Activated CD8-positive, alpha-beta memory T cell treated with anti-CD3 and anti-CD28 coated beads, Interleukin-2, amount 50 U/mL, for 4 hours (primary cell): ENCODE results near the gene TRIM67.

Experiments
- DNase-seq: peaks from one replicate; pipeline ENCODE4 v3.0.0-alpha.2; 2020

The TRIM67 gene

GRCh38 chr1:231185391-231185790 is 23.5 kb downstream of the TRIM67 start:
- no peak for DNase-seq

GRCh38 chr1:231186356-231187115 is 24.7 kb downstream of the TRIM67 start:
- DNase-seq: no peak

DNA sequence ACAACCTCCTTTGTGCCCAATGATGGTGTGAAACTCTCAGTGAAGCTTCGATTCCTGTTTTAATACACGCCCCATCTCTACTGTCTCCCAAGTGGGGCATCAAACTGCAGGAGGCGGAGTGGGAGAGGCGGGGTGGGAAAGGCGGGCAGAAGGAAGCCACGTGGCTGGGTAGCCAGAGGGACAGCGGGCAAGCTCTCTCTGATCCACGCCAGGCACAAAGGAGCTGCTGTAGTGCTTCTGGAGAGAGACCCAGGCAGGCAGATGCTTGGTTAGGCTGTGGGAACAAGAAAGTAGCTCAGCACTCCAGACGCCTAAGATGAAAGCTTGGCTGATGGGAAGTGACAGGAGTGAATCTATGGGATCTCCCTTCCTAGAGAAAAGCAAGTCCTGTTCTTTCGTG is 25.7 kb downstream of the TRIM67 start:
- DNase-seq: no peak

DNA sequence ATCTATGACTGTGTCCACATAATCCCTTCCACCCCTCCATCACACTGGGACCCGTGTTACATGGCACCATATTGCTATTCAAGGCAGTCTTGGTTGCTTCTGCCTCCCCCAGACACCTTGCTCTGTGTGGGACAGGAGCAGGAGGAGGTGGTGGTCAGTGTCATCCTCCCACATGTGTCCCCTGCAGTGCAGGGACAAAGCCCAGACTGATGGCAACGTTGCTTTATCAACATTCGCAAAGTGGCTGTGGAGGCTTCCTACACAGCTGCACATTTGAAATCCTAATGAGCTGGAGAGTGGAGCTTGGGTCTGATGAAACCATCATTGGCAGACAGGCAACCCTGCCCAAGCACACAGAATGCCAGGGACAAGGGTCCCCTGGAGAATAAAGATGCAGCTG is 26.2 kb downstream of the TRIM67 start:
- DNase-seq: no peak

- DNase-seq: no peak
These were observed 26.9 kb downstream of the TRIM67 start for GRCh38 chr1:231188768-231189167.

DNA sequence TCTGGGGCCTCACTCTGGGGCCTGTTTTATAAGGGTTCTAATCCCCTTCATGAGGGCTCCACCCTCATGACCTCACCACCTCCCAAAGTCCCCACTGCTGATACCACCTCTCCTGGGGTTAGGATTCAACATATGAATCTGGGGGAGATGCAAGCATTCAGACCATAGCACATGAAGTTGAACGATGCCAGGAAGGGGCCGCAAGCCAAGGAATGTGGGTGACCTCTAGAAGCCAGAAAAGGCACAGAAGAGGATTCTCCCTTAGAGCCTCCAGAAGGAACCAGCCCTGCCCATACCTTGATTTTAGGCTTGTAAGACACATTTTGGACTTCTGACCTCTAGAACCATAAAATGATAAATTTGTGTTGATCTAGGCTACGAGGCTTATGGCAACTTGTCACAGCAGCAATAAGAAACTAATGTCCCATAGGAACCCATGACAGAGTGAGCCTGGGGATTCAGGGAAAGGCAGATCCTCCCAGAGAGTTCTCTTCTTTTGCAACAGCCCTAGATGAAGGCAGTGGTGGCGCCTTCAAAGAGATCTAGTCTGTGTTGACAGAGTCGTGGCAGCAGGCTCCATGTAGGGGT is 27.9 kb downstream of the TRIM67 start:
- no peak for DNase-seq

DNA sequence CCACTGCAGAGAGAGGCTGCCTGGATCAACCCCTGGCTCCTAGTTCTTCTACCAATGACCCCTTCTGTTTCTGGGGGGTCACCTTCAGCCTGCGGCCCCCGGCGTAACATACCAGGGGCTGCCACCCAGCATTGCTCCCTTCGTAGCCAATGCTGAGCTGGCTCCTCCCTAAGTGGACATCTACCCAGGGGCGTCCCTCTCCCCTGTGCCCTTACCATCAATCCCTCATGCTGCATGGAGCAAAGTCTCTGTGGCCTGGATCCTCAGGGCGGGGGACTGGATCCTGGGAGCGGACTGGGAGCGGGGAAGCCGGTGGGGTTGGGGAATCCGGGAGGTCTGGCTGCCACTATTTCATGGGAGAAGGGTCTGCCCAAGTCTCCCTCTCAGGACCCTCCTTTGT is 28.6 kb downstream of the TRIM67 start:
- DNase-seq: no peak

DNA sequence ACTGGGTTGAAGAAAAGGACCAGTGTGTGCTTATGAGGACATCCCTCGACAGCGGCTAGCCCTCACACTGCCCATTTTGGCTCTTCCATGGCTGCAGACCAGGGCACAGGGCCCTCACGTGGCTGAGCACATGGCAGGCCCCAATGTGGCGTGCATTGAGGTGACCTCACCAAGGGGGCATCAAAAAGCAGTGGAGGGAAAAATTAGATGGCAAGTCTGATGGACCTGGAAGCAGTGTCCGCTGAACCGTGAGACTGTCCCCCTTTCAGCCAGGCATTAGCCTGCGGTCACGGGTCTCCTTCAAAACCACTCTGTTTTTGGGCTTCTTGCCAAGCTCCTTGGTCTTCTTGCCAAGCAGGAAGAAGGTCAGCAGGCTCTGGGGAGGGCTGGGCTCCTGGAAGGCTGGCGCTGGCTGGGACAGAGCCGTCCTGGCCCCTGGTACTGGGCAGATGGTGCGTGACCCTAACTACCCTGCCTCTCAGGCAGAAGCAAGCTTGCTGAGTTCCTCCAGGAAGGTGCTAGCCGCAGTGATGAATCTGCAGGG is 30.8 kb downstream of the TRIM67 start:
- no peak for DNase-seq

GRCh38 chr1:231193710-231194340 is 32.0 kb downstream of the TRIM67 start:
- DNase-seq: no peak

DNA sequence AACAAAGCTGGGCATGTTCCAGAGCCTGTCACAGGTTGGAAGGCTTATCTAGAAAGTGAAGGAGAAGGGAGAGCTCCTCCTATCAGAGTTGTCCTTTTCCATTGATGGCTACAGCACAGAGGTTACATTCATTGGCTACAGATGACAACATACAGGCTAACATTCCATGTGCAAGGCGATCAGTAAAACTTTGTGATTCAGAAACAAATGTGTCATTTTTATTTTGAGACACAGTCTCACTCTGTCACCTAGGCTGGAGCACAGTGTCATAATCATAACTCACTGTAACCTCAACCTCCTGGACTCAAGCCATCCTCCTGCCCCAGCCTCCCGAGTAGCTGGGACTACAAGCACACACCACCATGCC is 32.6 kb downstream of the TRIM67 start:
- DNase-seq: no peak

- DNase-seq: no peak
These were observed 33.1 kb downstream of the TRIM67 start for GRCh38 chr1:231194843-231195516.

GRCh38 chr1:231196307-231196706 is 34.4 kb downstream of the TRIM67 start:
- no peak for DNase-seq

GRCh38 chr1:231196728-231197127 is 34.9 kb downstream of the TRIM67 start:
- no peak for DNase-seq

DNA sequence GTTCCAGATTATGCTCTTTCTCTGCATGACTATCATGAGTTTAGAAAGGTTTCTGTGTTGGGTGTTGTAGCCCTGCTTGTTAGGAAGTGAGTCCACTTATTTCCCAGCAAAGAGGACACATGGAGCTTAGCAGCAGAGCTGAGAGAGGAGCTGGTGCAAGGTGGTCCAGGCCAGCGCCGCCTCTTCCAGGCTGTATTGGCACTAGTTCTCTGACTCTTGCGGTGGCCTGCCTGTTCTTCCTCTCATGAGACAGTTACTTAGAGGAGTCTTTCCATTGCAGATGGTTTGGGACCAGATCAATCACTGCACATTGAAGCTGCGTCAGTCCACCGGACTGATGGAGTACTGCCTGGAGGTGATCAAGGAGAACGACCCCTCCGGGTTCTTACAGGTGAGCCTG is 38.0 kb downstream of the TRIM67 start:
- DNase-seq: no peak

- no peak for DNase-seq
These were observed 38.7 kb downstream of the TRIM67 start for GRCh38 chr1:231200388-231201031.

GRCh38 chr1:231201375-231201978 is 39.6 kb downstream of the TRIM67 start:
- DNase-seq: no peak

DNA sequence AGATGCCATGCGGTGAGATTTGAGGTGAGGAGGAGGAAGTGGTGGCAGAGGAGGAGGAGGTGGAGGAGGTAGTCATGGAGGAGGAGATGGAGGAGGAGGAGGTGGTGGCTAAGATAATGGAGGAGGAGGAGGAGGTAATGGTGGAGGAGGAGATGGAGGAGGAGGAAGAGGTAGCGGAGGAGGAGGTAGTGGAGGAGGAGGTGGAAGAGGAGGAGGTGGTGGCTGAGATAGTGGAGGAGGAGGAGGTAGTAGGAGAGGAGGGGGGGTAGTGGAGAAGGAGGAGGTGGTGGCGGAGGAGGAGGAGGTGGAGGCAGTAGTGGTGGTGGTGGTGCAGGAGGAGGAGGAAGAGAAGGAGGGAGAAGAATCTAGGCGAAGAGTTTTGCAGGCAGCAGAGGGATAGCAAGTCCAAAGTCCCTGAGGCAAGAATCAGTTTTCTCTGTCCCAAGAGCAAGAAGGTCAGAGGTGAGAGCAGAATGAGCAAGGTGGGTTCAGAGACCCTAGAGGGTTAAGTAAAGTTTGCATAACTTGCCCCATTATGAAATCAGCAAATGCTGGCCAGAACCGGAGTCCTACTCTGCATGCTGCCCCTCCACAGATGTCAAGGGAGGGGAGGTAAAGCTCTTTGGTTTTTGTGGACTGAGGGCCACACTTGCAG is 40.2 kb downstream of the TRIM67 start:
- no peak for DNase-seq

GRCh38 chr1:231203259-231204057 is 41.6 kb downstream of the TRIM67 start:
- no peak for DNase-seq

DNA sequence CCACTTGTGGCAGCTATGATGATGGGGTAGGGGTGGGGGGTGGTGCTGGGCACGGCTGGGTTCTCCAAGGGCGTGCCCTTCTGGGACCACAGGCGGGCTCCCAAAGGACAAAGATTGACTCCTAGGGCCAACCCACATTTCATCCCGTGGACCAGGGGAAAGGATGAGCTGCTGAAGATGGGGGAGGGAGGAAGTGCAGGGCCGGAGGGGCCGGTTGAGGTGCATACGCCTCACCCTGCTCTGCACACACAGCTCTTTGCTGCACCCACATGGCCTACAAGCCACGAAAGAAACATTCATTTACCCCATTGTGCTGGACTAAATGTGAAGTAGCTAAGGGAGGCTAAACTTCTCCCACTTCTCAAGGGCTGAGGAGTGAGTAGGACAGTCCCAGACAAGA is 45.0 kb downstream of the TRIM67 start:
- no peak for DNase-seq

- no peak for DNase-seq
These were observed 45.6 kb downstream of the TRIM67 start for GRCh38 chr1:231207437-231207836.

- no peak for DNase-seq
These were observed 47.1 kb downstream of the TRIM67 start for GRCh38 chr1:231208980-231209379.
